ENCODE data around the gene STRIP2. TPM values are rescaled to one million over a fixed set of nuclear protein-coding genes. Genes with fewer than 3 reads are reported as not detected.
A peak's percentile ranks its signal among the peaks of the same experiment; 100 is the strongest.
"Not testable (repeated sequence)": the region's sequence is repeated elsewhere in the genome, so short reads cannot be mapped to it uniquely, and the experiment has no call there.

Gene STRIP2
- total RNA-seq: 44.8 TPM

GRCh38 chr7:129433847-129434674 is at the start of gene STRIP2:
Gene STRIP2, plus strand, starts transcription at chr7:129434432. Its CDS starts 41 bp downstream, at chr7:129434473.
- FAIRE-seq (no peak), DNase-seq (ENCODE audit: low spot score in 2 of 2) (peak; percentile 90 to 92)

- FAIRE-seq: no peak
These were observed 49.1 kb upstream of the STRIP2 start for GRCh38 chr7:129385116-129385515.

DNA sequence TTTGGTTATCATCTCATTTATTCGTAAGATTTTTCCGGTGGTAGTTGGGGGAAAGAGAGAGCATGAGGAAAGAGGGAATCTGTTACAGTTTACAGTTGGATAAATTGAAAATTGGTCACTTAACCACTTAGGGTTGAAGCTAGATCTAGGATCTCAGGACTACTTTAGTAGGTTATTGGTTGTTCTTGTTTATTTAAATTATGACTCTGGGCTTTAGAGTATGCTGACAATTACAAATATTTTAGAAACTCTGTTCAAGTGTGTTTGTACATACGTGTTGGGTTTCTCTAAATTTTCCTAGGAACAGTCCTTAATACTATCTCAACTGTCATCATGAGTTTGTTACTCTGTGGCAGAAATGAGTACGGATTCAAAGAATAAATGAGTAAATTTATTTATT is 48.6 kb upstream of the STRIP2 start:
- DNase-seq (ENCODE audit: low spot score in 2 of 2) (no peak), FAIRE-seq (no peak)

More at GRCh38 chr7:129385116-129385515, 49.1 kb upstream of the STRIP2 start:
- no peak for DNase-seq (ENCODE audit: low spot score in 2 of 2)

- DNase-seq (ENCODE audit: low spot score in 2 of 2) (no peak), FAIRE-seq (no peak)
These were observed 47.7 kb upstream of the STRIP2 start for GRCh38 chr7:129386506-129386905.

- FAIRE-seq (no peak), DNase-seq (ENCODE audit: low spot score in 2 of 2) (no peak)
These were observed 46.7 kb upstream of the STRIP2 start for GRCh38 chr7:129387537-129387936.

DNA sequence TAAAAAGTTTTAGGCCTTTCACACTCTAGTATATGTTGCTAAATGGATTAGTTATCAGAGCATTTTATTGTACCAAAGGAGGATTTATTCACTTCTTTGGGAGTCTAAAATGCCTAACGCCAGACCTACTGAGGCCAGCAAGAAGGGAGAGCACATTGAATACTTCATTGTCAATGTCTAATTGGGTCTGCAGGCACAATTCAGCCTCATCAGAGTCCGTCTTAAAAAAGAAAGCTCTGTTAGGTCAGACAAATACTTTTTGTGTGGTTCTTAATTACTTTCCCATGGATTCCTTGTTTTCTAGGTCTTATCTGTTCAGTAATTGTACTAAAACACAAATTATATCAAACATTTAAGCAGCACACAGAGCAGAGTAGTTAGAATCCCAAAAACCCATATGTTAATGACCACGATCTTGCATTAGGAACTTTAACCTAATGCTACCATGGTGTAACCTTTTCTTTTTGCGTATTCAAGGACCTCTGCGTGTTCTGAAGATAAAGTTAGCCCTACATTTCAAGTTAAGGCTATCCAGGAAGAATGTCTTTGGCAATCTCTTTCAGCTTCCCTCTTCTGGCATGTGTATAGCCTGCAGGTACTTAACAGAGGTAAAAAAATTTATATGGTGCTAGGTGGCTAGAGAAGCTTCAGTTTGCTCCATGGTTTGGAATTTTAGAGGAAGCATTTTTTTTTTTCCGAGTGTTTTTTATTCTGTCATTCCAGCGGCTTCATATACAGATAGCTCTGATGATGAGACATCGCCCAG is 45.7 kb upstream of the STRIP2 start:
- no peak for FAIRE-seq
- no peak for DNase-seq (ENCODE audit: low spot score in 2 of 2)

GRCh38 chr7:129389829-129390228 is 44.4 kb upstream of the STRIP2 start:
- FAIRE-seq (no peak), DNase-seq (ENCODE audit: low spot score in 2 of 2) (no peak)

GRCh38 chr7:129390314-129390713 is 43.9 kb upstream of the STRIP2 start:
- DNase-seq (ENCODE audit: low spot score in 2 of 2) (no peak), FAIRE-seq (no peak)

DNA sequence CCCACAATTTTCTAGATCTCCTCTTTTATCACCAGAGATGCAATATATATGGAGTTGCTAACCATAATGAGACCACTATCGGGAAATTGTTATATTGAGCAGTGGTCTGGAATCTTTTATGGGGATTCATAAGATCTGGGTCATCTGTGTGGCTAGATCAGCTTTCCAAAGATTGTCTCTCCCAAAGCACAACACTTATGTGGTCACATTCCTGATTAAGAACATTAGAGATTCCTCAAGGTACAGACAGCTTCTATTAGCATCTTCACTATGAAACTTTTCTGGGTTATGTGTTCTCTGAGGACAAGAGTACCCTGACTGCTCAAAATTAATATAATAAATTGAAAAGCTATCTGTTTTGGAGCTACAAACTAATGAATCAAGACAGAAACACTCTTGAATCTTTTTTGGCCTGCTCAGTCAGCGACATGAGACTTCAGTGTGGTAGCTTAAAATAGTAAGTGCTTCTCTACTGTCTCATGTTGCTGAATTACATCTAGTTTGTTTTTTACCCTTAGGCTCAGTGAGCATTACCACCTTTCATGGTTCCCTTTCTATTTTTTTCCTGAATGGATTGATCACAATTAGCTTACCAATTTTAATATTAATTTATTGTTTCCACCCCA is 42.6 kb upstream of the STRIP2 start:
- no peak for FAIRE-seq
- no peak for DNase-seq (ENCODE audit: low spot score in 2 of 2)

GRCh38 chr7:129393255-129393654 is 41.0 kb upstream of the STRIP2 start:
- FAIRE-seq (no peak), DNase-seq (ENCODE audit: low spot score in 2 of 2) (no peak)

GRCh38 chr7:129394101-129394500 is 40.1 kb upstream of the STRIP2 start:
- no peak for FAIRE-seq

GRCh38 chr7:129394982-129395914 is 39.0 kb upstream of the STRIP2 start:
- FAIRE-seq (no peak), DNase-seq (ENCODE audit: low spot score in 2 of 2) (no peak)

More at GRCh38 chr7:129394101-129394500, 40.1 kb upstream of the STRIP2 start:
- no peak for DNase-seq (ENCODE audit: low spot score in 2 of 2)

DNA sequence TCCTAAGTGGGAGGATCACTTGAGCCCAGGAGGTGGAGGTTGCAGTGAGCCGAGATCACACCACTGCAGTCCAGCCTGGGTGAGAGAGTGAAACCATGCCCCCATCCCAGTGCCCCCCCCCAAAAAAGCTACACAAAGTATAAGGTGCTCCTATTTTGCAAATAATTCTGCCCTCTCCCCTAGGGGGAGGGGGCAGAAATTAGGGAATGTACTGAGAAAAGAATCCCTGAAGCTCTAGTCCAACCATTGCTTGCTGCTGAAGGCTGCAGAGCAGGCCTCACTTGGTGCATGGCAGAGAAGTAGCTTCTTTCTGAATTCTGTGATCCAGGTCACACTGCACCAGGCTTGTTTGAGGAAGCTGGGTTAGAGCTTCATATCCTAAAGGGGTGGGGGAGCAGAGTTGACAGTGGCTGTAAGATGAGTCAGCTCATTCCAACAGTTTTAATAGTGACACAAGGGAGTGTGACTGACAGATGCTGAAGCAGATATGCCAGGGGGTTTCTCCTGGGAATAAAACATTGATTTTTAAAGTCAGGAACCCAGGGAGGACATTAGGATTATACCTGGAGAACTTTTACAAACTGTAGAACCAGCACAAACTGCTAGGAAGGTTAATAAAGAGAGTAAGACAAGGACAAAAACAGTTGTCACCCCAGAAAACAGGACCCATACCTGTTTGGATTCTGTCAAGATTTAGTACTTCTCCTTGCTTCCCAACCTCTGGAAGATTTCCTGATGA is 32.8 kb upstream of the STRIP2 start:
- DNase-seq (ENCODE audit: low spot score in 2 of 2) (no peak), FAIRE-seq (no peak)

DNA sequence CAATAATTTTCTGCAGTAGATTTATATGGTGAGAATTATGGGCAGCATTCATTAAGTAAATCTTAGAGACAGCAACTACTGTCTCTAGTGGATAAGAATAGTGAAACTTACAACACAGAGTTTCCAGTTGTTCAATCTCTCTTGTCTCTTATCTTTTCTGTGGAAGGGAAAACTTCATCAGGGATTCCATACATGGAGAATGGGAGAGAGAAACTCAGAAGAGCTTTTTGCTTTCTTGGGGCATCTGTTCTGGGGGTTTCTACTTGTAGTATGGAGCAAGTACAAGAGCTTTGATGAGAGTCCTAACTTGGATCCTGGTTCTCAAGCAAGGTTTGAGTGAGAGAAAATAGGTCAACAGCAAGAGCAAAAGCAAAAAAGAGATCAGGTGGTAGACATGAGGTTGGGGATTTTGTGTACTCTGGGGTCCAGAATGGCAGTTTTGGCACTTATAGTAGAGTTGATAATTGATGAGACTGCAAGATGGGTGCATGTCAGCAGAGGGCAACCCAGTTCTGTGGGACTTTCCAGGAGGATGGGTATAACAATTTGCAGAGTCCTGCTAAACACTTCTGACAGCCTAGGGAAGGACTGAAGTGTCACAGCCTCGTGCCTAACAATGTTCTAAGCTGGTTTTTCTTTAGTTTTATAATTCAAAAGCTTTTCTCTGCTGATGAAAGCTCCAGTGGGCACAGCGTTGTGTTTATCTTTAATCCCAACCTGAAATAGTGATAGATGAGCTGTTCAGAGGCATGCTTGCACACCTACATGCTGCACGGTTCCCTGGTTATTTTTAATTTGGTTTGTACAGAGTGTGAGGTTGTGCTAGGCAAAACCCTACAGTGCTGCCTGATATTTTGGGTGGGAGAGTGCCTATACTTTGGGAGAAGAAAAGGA is 32.0 kb upstream of the STRIP2 start:
- no peak for FAIRE-seq
- DNase-seq (ENCODE audit: low spot score in 2 of 2): no peak

DNA sequence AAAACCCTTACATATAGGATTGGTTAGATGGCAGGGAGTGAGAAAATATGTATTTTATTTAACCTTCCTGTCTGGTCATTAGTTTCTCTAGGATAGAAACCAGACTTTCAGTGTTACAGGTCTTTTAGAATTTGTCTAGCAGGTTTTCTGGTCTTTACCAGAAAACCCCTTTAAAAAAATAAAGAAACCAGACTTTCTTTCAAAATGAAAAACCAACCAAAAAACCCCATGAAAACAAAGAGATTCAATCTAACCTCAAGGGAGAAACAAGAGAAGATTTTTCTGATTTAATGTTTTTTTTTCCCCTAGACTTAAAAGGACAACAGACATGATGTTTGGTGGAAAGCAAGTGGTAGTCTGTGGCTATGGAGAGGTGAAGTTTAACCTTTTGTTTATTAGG is 28.7 kb upstream of the STRIP2 start:
- no peak for FAIRE-seq
- DNase-seq (ENCODE audit: low spot score in 2 of 2): no peak

- DNase-seq (ENCODE audit: low spot score in 2 of 2); FAIRE-seq: not testable (repeated sequence)
These were observed 24.0 kb upstream of the STRIP2 start for GRCh38 chr7:129410238-129410637.

DNA sequence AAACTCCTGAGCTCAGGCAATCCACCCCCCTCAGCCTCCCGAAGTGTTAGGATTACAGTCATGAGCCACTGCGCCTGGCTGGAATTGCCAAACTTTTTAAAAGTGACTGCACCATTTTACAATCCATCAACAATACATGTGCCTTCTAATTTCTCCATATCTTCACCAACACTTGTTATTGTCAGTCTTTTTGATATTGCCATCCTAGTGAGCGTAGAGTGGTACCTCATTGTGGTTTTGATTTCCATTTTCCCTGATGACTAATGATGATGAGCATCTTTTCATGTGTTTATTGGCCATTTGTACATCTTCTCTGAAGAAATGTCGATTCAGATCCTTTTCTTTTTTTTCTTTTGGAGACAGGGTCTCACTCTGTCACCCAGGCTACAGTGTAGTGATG is 21.7 kb upstream of the STRIP2 start:
- no peak for FAIRE-seq
- DNase-seq (ENCODE audit: low spot score in 2 of 2): no peak

GRCh38 chr7:129417073-129417472 is 17.2 kb upstream of the STRIP2 start:
- FAIRE-seq (no peak), DNase-seq (ENCODE audit: low spot score in 2 of 2) (no peak)
